Stimulated activated naive CD4-positive, alpha-beta T cell (primary cell): ENCODE data around the gene SLC29A4.
"Not testable (repeated sequence)": the region's sequence is repeated elsewhere in the genome, so short reads cannot be mapped to it uniquely, and the experiment has no call there.

ENCODE experiments used
- DNase-seq, 6 experiments: peaks; one replicate each; lab custom pipeline; 2025; lab: John Stamatoyannopoulos, UW

SLC29A4 gene

DNA sequence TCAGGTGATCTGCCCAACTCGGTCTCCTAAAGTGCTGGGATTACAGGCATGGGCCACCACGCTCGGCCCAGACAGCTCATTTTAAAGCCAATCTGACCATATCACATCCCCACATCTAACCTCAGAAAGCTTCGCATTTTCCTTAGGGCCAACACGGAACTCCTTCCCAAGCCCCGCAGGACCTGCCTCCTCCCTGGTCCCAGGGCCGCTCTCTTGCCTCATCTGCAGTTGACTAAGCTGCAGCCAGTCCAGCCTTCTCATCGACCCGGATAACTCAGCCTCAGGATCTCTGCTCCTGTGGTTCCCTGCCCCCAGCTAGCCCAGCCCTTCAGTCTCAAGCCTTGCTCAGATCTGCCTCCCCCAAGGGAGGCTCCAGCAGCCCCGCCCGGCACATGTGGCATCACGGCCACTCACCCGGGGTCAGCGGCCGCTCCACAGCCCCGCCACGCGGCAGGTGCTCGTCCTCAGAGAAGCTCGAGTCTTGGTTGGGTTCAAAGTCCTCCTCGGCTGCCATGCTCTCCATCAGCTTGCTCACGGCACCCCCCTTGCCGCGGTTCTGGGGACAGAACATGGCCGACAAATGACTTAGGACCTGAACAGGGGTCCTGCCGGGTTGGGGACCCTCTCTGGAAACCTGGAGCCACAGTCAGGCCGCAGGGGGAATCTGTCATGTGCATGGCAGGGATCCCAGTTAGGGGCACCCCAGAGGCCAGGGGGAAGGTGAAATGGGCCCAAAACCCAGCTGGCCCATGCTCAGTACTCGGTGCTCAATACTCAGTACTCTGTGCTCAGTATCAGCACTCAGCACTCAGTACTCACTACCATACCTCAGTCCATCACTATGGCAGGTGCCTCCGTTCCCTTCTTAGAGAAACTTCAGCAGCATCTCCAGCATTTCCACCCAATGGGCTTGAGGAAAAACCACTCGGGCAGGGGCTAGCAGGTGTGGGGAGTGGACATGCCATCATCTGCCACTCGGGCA lies 41.3 kb downstream of the SLC29A4 start:
- not testable (repeated sequence) for DNase-seq

- DNase-seq: no peak
These were observed 42.2 kb downstream of the SLC29A4 start for GRCh38 chr7:5324961-5325360.

- DNase-seq: no peak
These were observed 47.5 kb downstream of the SLC29A4 start for GRCh38 chr7:5330288-5330687.

GRCh38 chr7:5332579-5332978 lies 49.8 kb downstream of the SLC29A4 start:
- no peak for DNase-seq

GRCh38 chr7:5333121-5334045 lies 50.6 kb downstream of the SLC29A4 start:
- DNase-seq: no peak

- no peak for DNase-seq
These were observed 51.9 kb downstream of the SLC29A4 start for GRCh38 chr7:5334671-5335070.

DNA sequence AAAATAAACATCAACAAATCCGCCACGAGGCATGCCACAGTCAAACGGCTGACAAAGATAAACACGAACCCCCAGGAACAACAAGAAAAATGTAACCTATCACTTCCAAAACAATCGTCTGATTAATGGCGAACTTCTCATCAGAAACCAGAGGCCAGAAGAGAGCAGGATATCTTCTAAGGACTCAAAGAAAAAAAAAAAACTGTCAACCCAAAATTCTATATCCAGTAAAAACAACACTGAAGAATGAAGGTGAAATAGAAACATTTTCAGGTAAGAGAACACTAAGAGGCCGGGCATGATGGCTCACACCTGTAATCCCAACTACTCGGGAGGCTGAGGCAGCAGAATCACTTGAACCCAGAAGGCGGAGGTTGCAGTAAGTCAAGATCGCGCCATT lies 54.3 kb downstream of the SLC29A4 start:
- DNase-seq: no peak

DNA sequence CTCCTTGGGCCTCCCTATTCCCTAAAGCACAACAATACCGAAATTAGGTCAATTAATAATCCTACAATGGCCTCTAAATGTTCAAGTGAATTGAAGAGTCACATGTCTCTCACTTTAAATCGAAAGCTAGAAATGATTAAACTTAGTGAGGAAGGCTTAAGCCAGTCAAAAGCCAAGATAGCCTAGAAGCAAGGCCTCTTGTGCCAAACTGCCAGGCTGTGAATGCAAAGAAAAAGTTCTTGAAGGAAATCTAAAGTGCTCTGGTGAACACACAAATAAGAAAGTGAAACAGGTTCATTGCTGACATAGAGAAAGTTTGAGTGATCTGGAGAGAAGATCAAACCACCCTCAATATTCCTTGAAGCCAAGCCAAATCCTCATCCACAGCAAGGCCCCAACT lies 57.2 kb downstream of the SLC29A4 start:
- no peak for DNase-seq

GRCh38 chr7:5342631-5343030 lies 59.9 kb downstream of the SLC29A4 start:
- DNase-seq: no peak

- peak in 1 of 6 experiments; percentile 5 for DNase-seq
These were observed 61.1 kb downstream of the SLC29A4 start for GRCh38 chr7:5343884-5344283.

DNA sequence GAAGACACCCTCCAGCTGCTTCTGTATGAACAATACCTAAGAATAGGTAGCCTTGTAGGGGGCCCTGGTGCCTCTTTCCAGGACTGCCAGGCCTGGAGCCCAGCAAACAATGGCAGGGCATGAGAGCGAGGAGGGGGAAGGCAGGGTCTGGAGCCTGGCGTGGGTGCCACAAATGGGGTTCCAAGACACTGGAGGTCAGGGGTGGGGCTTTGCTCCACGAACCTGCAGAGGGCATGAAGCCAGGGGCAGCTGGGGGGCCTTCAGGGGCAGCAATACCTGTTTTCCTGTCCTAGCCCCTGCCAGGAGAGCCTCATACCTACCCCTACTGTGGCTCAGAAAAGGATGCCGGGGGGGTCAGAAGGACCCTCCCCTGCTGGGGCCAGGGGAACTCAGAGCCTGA lies 61.6 kb downstream of the SLC29A4 start:
- DNase-seq: no peak

- DNase-seq: no peak
These were observed 62.4 kb downstream of the SLC29A4 start for GRCh38 chr7:5345171-5345570.

DNA sequence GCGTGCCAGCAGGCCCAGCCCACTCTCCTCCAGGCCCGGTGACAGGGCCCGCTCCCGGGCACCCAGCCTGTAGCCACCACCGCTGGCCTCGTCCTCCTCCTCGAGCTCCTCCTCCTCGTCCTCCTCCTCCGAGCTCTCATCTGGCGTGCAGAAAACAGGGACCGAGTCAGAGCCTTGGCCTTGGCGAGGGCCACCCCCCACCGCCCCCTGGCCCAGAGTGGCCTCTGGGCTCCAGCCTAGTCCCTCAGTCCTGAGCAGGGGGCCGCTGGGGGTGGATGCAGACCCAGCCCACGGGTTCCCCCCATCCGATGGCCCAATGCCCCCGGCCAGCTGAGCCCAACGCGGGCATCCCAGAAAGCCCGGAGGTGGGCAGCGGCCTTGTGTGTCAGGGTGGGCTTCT lies 62.9 kb downstream of the SLC29A4 start:
- DNase-seq: no peak

GRCh38 chr7:5348134-5349004 lies 65.6 kb downstream of the SLC29A4 start:
- DNase-seq: no peak

DNA sequence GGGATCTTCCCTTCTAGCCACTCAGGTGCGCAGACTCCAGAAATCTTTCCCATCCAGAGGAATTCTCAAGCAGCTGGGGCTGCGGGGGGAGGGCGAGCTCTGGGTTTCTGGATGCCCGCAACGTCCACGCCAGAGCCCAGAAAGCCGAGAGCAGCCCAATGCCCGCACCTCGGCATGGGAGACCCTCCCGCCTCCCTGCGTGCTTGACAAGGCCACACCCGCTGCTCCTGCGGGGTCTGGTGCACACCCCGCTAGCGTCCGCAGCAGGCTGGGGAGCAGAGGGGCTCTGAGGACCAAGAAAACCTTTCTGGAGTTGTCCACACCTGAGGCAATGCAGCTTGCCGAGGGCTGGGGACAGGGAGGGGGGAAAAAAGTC lies 66.2 kb downstream of the SLC29A4 start:
- DNase-seq: no peak

GRCh38 chr7:5349437-5350173 lies 66.9 kb downstream of the SLC29A4 start:
- no peak for DNase-seq

- no peak for DNase-seq
These were observed 67.4 kb downstream of the SLC29A4 start for GRCh38 chr7:5350174-5350463.

GRCh38 chr7:5350600-5351385 lies 68.0 kb downstream of the SLC29A4 start:
- DNase-seq: no peak

GRCh38 chr7:5351507-5352265 lies 68.9 kb downstream of the SLC29A4 start:
- DNase-seq: no peak
